Nasal cavity respiratory epithelium epithelial cell of viscerocranial mucosa (primary cell): ENCODE results near the gene APLP2. TPM values are rescaled to one million over a fixed set of nuclear protein-coding genes. Genes with fewer than 3 reads are reported as not detected.

Experiments
- total RNA-seq: library from RNA; depleted of rRNA; stranded (reverse); fragments of >200 nt; gene quantifications from 2 replicates; pipeline ENCODE4 v1.2.3, GENCODE V29; 2014

APLP2 gene
- total RNA-seq: 582 and 1,075 TPM in 2 replicates

DNA sequence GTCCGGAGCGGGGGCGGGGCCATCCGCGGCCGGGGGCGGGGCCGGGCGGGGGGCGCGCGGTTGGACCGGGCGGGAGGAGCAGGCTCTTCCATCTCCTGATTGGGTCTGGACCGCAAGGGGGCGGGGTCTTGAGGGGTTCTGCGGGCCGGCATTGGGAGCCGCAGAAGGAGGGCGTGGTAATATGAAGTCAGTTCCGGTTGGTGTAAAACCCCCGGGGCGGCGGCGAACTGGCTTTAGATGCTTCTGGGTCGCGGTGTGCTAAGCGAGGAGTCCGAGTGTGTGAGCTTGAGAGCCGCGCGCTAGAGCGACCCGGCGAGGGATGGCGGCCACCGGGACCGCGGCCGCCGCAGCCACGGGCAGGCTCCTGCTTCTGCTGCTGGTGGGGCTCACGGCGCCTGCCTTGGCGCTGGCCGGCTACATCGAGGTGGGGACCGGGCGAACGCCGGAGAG, at the start of gene APLP2:
Gene APLP2 (plus strand): TSS at position 236 of the 450 bp plus-strand sequence. CDS start 84 bp downstream, at position 320.

DNA sequence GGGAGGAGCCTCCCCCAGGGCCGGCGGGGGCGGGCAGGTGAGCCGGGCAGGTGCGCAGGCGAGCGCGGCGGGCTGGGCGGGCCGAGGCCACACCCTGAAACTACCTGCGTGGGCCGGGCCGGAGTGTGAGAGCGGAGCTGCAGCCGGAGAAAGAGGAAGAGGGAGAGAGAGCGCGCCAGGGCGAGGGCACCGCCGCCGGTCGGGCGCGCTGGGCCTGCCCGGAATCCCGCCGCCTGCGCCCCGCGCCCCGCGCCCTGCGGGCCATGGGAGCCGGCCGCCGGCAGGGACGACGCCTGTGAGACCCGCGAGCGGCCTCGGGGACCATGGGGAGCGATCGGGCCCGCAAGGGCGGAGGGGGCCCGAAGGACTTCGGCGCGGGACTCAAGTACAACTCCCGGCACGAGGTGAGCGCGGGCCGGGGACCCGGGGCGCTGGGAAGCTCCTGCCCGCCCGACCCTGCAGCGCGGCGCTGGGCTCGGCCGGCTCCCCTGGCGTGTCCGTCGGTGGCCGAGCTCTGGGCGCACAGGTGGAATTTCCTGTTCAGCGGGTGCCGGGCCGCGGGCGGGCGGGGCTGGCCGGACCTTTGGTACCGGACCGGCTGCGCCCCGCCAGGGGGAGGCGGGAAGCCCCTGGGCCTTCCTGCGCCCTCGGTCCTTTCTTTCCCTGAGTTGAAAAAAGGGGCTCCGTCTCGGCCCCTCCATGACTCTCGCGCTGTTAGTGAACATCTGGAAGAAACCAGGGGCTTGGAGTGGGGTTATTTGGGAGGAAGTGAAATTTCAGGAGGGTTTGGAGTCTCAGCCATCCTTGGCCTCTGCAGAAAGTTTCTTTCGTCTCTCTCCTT, 90.2 kb downstream of the APLP2 start, which contains the start of gene ST14:
Gene ST14 (plus strand): TSS at position 126 of the 841 bp plus-strand sequence. CDS start 198 bp downstream, at position 324.

Other genes starting within 250 kb of the APLP2 start
- 15.4 and 27.1 TPM in 2 replicates for gene NFRKB, start 174.3 kb upstream of the APLP2 start, total RNA-seq
- 4.4 and 6.3 TPM in 2 replicates for gene PRDM10, start 67.1 kb upstream of the APLP2 start, total RNA-seq
- 65.6 and 189 TPM in 2 replicates for gene ST14, start 89.9 kb downstream of the APLP2 start, total RNA-seq
- gene ZBTB44, start 245.0 kb downstream of the APLP2 start, total RNA-seq: 29.7 and 62.9 TPM in 2 replicates